Testis (tissue), 3 donors: ENCODE measurements around the gene LGALS4. TPM values are rescaled to one million over a fixed set of nuclear protein-coding genes. Genes with fewer than 3 reads are reported as not detected.
"Not testable (repeated sequence)": the region's sequence is repeated elsewhere in the genome, so short reads cannot be mapped to it uniquely, and the experiment has no call there.

ENCODE experiments used
- DNase-seq: peaks from one replicate; pipeline ENCODE4 v3.0.0-alpha.2; 2019
- H3K27ac ChIP-seq, 2 donors: fragments of 200-600 bp; sonication (generic); one replicate each; pipeline ENCODE4 v1.5.1; 2019
- H3K27me3 ChIP-seq: fragments of 200-600 bp; sonication (generic); one replicate; pipeline ENCODE4 v1.5.1; 2019
- H3K36me3 ChIP-seq: fragments of 200-600 bp; sonication (generic); one replicate; pipeline ENCODE4 v1.5.1; 2017; ENCODE audit warnings: low read depth; ENCODE audit errors: missing control alignments
- H3K4me1 ChIP-seq: fragments of 200-600 bp; sonication (generic); one replicate; pipeline ENCODE4 v1.5.1; 2019
- H3K4me3 ChIP-seq, 2 donors: fragments of 200-600 bp; sonication (generic); one replicate each; pipeline ENCODE4 v1.5.1; 2017 to 2019
- H3K9me3 ChIP-seq: fragments of 200-600 bp; sonication (generic); one replicate; pipeline ENCODE4 v1.5.1; 2017
- CTCF ChIP-seq, 3 experiments: fragments of 450-650 bp in 2 of 3; fragments of 200-600 bp in 1 of 3; sonication (generic) in 1 of 3; IDR thresholded peaks; one replicate each; pipeline ENCODE4 v1.5.1; 2016 to 2019; ENCODE audit warnings: antibody characterized with exemption in 3 of 3, mild to moderate bottlenecking in 2 of 3, moderate library complexity in 1 of 3
- POLR2A ChIP-seq: fragments of 450-650 bp; IDR thresholded peaks from one replicate; pipeline ENCODE4 v1.6.1; 2017; ENCODE audit warnings: antibody characterized with exemption, mild to moderate bottlenecking, moderate library complexity
- WGBS, 2 donors: methylation state at CpG; one replicate each; pipeline ENCODE4 v1.1.5; 2018; 5-methylcytosine and 5-hydroxymethylcytosine counted together
- intact Hi-C: fragments of 100-400 bp; cut with DNase I; formaldehyde crosslinking; loops from one replicate; pipeline ENCODE4 v1.15.1; 2023; ENCODE audit warnings: low total_unique reads
- polyA plus RNA-seq: library from polyadenylated mRNA; stranded (reverse); fragments of 350-450 nt; fragmentation: Illumina TruSeq; extraction: RNeasy Lipid Tissue Mini Kit (QIAGEN cat#74804); gene quantifications from one replicate; pipeline ENCODE4 v1.2.3, GENCODE V29; 2014; ENCODE audit warnings: low read depth, low replicate concordance; ENCODE audit not compliant: insufficient read depth
- total RNA-seq, 2 donors: library from RNA; depleted of rRNA; stranded (reverse); fragments of >200 nt; gene quantifications; one replicate each; pipeline ENCODE4 v1.2.3, GENCODE V29; 2016

LGALS4 gene
- total and polyA plus RNA-seq, 3 donors from 2014 or later: 1.6 to 1.9 (median 1.6) TPM

- peak overlapping the region; percentile 84 to 92 for H3K27ac ChIP-seq
- peaks cover 15% of the 10 kb centered on the region for H3K4me1 ChIP-seq
- H3K36me3 ChIP-seq: no peaks in the 10 kb centered on the region
- intact Hi-C loops: no loop called here
- no peak for TF ChIP-seq CTCF (IDR thresholded peaks at IDR 0.05)
- peak overlapping the region in 1 of 2 donors; percentile 86 for H3K4me3 ChIP-seq
- H3K9me3 ChIP-seq: no peaks in the 10 kb centered on the region
- DNase-seq: no peak
- H3K27me3 ChIP-seq: no peaks in the 10 kb centered on the region
- 40 to 58% methylated on average over 7 of the region's 7 CpGs for WGBS, 2 donors
Measured at GRCh38 chr19:38833092-38833425, 20.3 kb upstream of the LGALS4 start.

GRCh38 chr19:38831142-38831605 lies 18.4 kb upstream of the LGALS4 start:
- no peaks in the 10 kb centered on the region for H3K36me3 ChIP-seq

GRCh38 chr19:38830039-38830733 lies 17.4 kb upstream of the LGALS4 start:
- no peaks in the 10 kb centered on the region for H3K9me3 ChIP-seq
- no peak overlapping the region for H3K27ac ChIP-seq
- no peaks in the 10 kb centered on the region for H3K36me3 ChIP-seq
- no peak for TF ChIP-seq POLR2A
- H3K4me1 ChIP-seq: peaks cover 15% of the 10 kb centered on the region
- intact Hi-C loops: no loop called here
- no peak for DNase-seq
- 72 to 84% methylated on average over 4 of the region's 4 CpGs for WGBS, 2 donors
- no peaks in the 10 kb centered on the region for H3K27me3 ChIP-seq
- H3K4me3 ChIP-seq: no peak overlapping the region

More at GRCh38 chr19:38831142-38831605, 18.4 kb upstream of the LGALS4 start:
- Histone ChIP-seq H3K27me3 (no peaks in the 10 kb centered on the region), H3K9me3 (no peaks in the 10 kb centered on the region), H3K27ac (peak overlapping the region; percentile 84 to 92), H3K4me3 (peak overlapping the region; percentile 84 to 86), H3K4me1 (peaks cover 15% of the 10 kb centered on the region)
- intact Hi-C loops: no loop called here
- peak in 1 of 3 experiments; percentile 2 for TF ChIP-seq CTCF (IDR thresholded peaks at IDR 0.05)
- TF ChIP-seq POLR2A: no peak
- WGBS, 2 donors: 1 to 4% methylated on average over 15 to 16 of the region's 16 CpGs
- peak; percentile 59 for DNase-seq

GRCh38 chr19:38829203-38829602 lies 16.5 kb upstream of the LGALS4 start:
- H3K36me3 ChIP-seq, intact Hi-C loops, H3K9me3 ChIP-seq, H3K27ac ChIP-seq, H3K4me3 ChIP-seq, DNase-seq, H3K27me3 ChIP-seq: not testable (repeated sequence)
- H3K4me1 ChIP-seq: peaks cover 15% of the 10 kb centered on the region
- WGBS, 2 donors: 89 to 93% methylated on average over 7 of the region's 7 CpGs

GRCh38 chr19:38826856-38827551 lies 14.3 kb upstream of the LGALS4 start:
- peak; percentile 60 for DNase-seq

GRCh38 chr19:38825936-38826335 lies 13.2 kb upstream of the LGALS4 start:
- 77 to 86% methylated on average over 7 of the region's 7 CpGs for WGBS, 2 donors
- intact Hi-C loops, DNase-seq, H3K27me3 ChIP-seq, H3K4me3 ChIP-seq, H3K4me1 ChIP-seq, H3K9me3 ChIP-seq, H3K36me3 ChIP-seq, H3K27ac ChIP-seq: not testable (repeated sequence)

More at GRCh38 chr19:38826856-38827551, 14.3 kb upstream of the LGALS4 start:
- Histone ChIP-seq H3K4me1 (peaks cover 11% of the 10 kb centered on the region), H3K4me3 (no peak overlapping the region), H3K27me3 (no peaks in the 10 kb centered on the region), H3K27ac (peak overlapping the region in 1 of 2 donors; percentile 45), H3K9me3 (no peaks in the 10 kb centered on the region), H3K36me3 (no peaks in the 10 kb centered on the region)
- WGBS, 2 donors: 53 to 72% methylated on average over 6 of the region's 6 CpGs
- intact Hi-C loops: no loop called here
- TF ChIP-seq POLR2A: no peak
- no peak for TF ChIP-seq CTCF (IDR thresholded peaks at IDR 0.05)

- intact Hi-C loops, H3K9me3 ChIP-seq, H3K36me3 ChIP-seq, H3K4me3 ChIP-seq, DNase-seq, H3K27me3 ChIP-seq, H3K27ac ChIP-seq: not testable (repeated sequence)
- H3K4me1 ChIP-seq: peaks cover 19% of the 10 kb centered on the region
- WGBS, 2 donors: 78 to 97% methylated on average over 1 to 25 of the region's 29 CpGs
Measured at GRCh38 chr19:38821230-38821825, 8.6 kb upstream of the LGALS4 start.
